Body of pancreas (tissue), 4 donors: ENCODE data around the gene STRBP.

Experiments
- CTCF ChIP-seq, 7 experiments: fragments of 450-650 bp in 4 of 7; fragments of 200-600 bp in 3 of 7; sonication (generic) in 3 of 7; IDR thresholded peaks; one replicate each; pipeline ENCODE4 v1.5.1; 2016 to 2019; ENCODE audit warnings: antibody characterized with exemption in 7 of 7
- POLR2A ChIP-seq, 3 donors: fragments of 450-650 bp; IDR thresholded peaks; one replicate each; pipeline ENCODE4 v1.6.1; 2016; ENCODE audit warnings: antibody characterized with exemption in 3 of 3, mild to moderate bottlenecking in 2 of 3

GRCh38 chr9:123191680-123192079 lies 76.7 kb downstream of the STRBP start:
- no peak for TF ChIP-seq CTCF (IDR thresholded peaks at IDR 0.05)
- TF ChIP-seq POLR2A (IDR thresholded peaks at IDR 0.05) = no peak
